Gastroesophageal sphincter (tissue), 4 donors: Measurements from ENCODE around the gene BAG3. TPM values are rescaled to one million over a fixed set of nuclear protein-coding genes. Genes with fewer than 3 reads are reported as not detected.

ENCODE experiments used
- total RNA-seq, 4 donors: library from RNA; depleted of rRNA; stranded (reverse); fragments of >200 nt; gene quantifications; one replicate each; pipeline ENCODE4 v1.1.0, GENCODE V29; 2016

Gene BAG3
- total RNA-seq, 4 donors from 2014 or later, result 31.2 to 80.4 (median 61.4) TPM

Other genes starting within 250 kb of the BAG3 start
- 10 to 100 TPM; 18.1 to 48.5 (median 33.4) TPM for gene RGS10, start 108.7 kb upstream of the BAG3 start, total RNA-seq
- gene TIAL1, start 54.4 kb upstream of the BAG3 start, total RNA-seq, result 100 to 1,000 TPM in 1 of 4 donors, 10 to 100 TPM in 3; 53.6 to 117 (median 57.9) TPM
- 10 to 100 TPM; 17.1 to 26.9 (median 24.0) TPM for gene INPP5F, start 74.7 kb downstream of the BAG3 start, total RNA-seq
- gene MCMBP, start 221.5 kb downstream of the BAG3 start, total RNA-seq, result 10 to 100 TPM; 45.0 to 68.0 (median 54.8) TPM
- 10 to 100 TPM; 15.4 to 51.3 (median 31.1) TPM for gene SEC23IP, start 241.3 kb downstream of the BAG3 start, total RNA-seq